NCI-H187 (cell line): Measurements from ENCODE around the gene ZBTB20.
"Not testable (repeated sequence)": the region's sequence is repeated elsewhere in the genome, so short reads cannot be mapped to it uniquely, and the experiment has no call there.

ENCODE experiments used
- DNase-seq, 2 experiments: peaks; one replicate each; lab custom pipeline; 2025; lab: John Stamatoyannopoulos, UW

Gene ZBTB20

GRCh38 chr3:114834175-114834940, 312.7 kb downstream of the ZBTB20 start:
- DNase-seq: no peak

GRCh38 chr3:114831861-114832260, 315.2 kb downstream of the ZBTB20 start:
- no peak for DNase-seq

- no peak for DNase-seq
Measured at GRCh38 chr3:114830652-114831051, 316.4 kb downstream of the ZBTB20 start.

GRCh38 chr3:114829783-114830182, 317.3 kb downstream of the ZBTB20 start:
- DNase-seq: no peak

- peak in 1 of 2 experiments; percentile 8 for DNase-seq
Measured at GRCh38 chr3:114827495-114827894, 319.6 kb downstream of the ZBTB20 start.

- no peak for DNase-seq
Measured at GRCh38 chr3:114824014-114824413, 323.1 kb downstream of the ZBTB20 start.

GRCh38 chr3:114823061-114823460, 324.0 kb downstream of the ZBTB20 start:
- no peak for DNase-seq

- no peak for DNase-seq
Measured at GRCh38 chr3:114816052-114816451, 331.0 kb downstream of the ZBTB20 start.

GRCh38 chr3:114812541-114813238, 334.4 kb downstream of the ZBTB20 start:
- DNase-seq: not testable (repeated sequence)

- no peak for DNase-seq
Measured at GRCh38 chr3:114809668-114810413, 337.2 kb downstream of the ZBTB20 start.

GRCh38 chr3:114804099-114804498, 343.0 kb downstream of the ZBTB20 start:
- DNase-seq: no peak

GRCh38 chr3:114803042-114803695, 343.9 kb downstream of the ZBTB20 start:
- DNase-seq: no peak

- DNase-seq: no peak
Measured at GRCh38 chr3:114800272-114801031, 346.6 kb downstream of the ZBTB20 start.

GRCh38 chr3:114799816-114800215, 347.3 kb downstream of the ZBTB20 start:
- DNase-seq: no peak

GRCh38 chr3:114796796-114797195, 350.3 kb downstream of the ZBTB20 start:
- DNase-seq: no peak

GRCh38 chr3:114794894-114795630, 352.0 kb downstream of the ZBTB20 start:
- DNase-seq: no peak

GRCh38 chr3:114792159-114792918, 354.7 kb downstream of the ZBTB20 start:
- DNase-seq: no peak

GRCh38 chr3:114790752-114791151, 356.3 kb downstream of the ZBTB20 start:
- DNase-seq: no peak

GRCh38 chr3:114789803-114790202, 357.3 kb downstream of the ZBTB20 start:
- DNase-seq: no peak

GRCh38 chr3:114775395-114775794, 371.7 kb downstream of the ZBTB20 start:
- DNase-seq: no peak
